ENCODE data around the gene CARD9.

CARD9 gene

GRCh38 chr9:136380381-136380780 lies 6.9 kb upstream of the CARD9 start:
- H3K27ac ChIP-seq (ENCODE audit: low read length): no peak overlapping the region
- no peaks in the 10 kb centered on the region; the same call in 1 of the 2 replicates for H3K4me1 ChIP-seq (ENCODE audit: control insufficient read depth, insufficient read depth, low read length)
- WGBS (ENCODE audit: insufficient coverage, insufficient read length): no CpG with 5 or more reads among the region's 17 CpGs
- no peak for DNase-seq (ENCODE audit: low read depth, low spot score)
- no peaks in the 10 kb centered on the region for H3K9me3 ChIP-seq (ENCODE audit: control insufficient read depth, insufficient read depth, low read length)
- H3K36me3 ChIP-seq (ENCODE audit: control insufficient read depth, insufficient read depth, low read length): peaks cover 59% of the 10 kb centered on the region
- H3K4me3 ChIP-seq (ENCODE audit: low read length): no peak overlapping the region
- no peaks in the 10 kb centered on the region for H3K27me3 ChIP-seq (ENCODE audit: control insufficient read depth, insufficient read depth, low read length)

- H3K27ac ChIP-seq (ENCODE audit: low read length): no peak overlapping the region
- H3K4me1 ChIP-seq (ENCODE audit: control insufficient read depth, insufficient read depth, low read length): no peaks in the 10 kb centered on the region; the same call in 1 of the 2 replicates
- H3K9me3 ChIP-seq (ENCODE audit: control insufficient read depth, insufficient read depth, low read length): no peaks in the 10 kb centered on the region
- DNase-seq (ENCODE audit: low read depth, low spot score): no peak
- no CpG with 5 or more reads among the region's 11 CpGs for WGBS (ENCODE audit: insufficient coverage, insufficient read length)
- H3K4me3 ChIP-seq (ENCODE audit: low read length): no peak overlapping the region
- peaks cover 60% of the 10 kb centered on the region for H3K36me3 ChIP-seq (ENCODE audit: control insufficient read depth, insufficient read depth, low read length)
- no peaks in the 10 kb centered on the region for H3K27me3 ChIP-seq (ENCODE audit: control insufficient read depth, insufficient read depth, low read length)
Measured at GRCh38 chr9:136379891-136380290, 6.4 kb upstream of the CARD9 start.

- WGBS (ENCODE audit: insufficient coverage, insufficient read length): no CpG with 5 or more reads among the region's 11 CpGs
- Histone ChIP-seq H3K9me3 (ENCODE audit: control insufficient read depth, insufficient read depth, low read length) (no peaks in the 10 kb centered on the region), H3K36me3 (ENCODE audit: control insufficient read depth, insufficient read depth, low read length) (peaks cover 59% of the 10 kb centered on the region), H3K4me1 (ENCODE audit: control insufficient read depth, insufficient read depth, low read length) (no peaks in the 10 kb centered on the region; the same call in 1 of the 2 replicates), H3K27me3 (ENCODE audit: control insufficient read depth, insufficient read depth, low read length) (no peaks in the 10 kb centered on the region), H3K4me3 (ENCODE audit: low read length) (no peak overlapping the region), H3K27ac (ENCODE audit: low read length) (no peak overlapping the region)
- DNase-seq (ENCODE audit: low read depth, low spot score): no peak
Measured at GRCh38 chr9:136379401-136379800, 5.9 kb upstream of the CARD9 start.

GRCh38 chr9:136379003-136379287 lies 5.5 kb upstream of the CARD9 start:
- Histone ChIP-seq H3K4me1 (ENCODE audit: control insufficient read depth, insufficient read depth, low read length) (no peaks in the 10 kb centered on the region; the same call in 1 of the 2 replicates), H3K4me3 (ENCODE audit: low read length) (no peak overlapping the region), H3K27me3 (ENCODE audit: control insufficient read depth, insufficient read depth, low read length) (no peaks in the 10 kb centered on the region), H3K27ac (ENCODE audit: low read length) (no peak overlapping the region), H3K36me3 (ENCODE audit: control insufficient read depth, insufficient read depth, low read length) (peaks cover 55% of the 10 kb centered on the region), H3K9me3 (ENCODE audit: control insufficient read depth, insufficient read depth, low read length) (no peaks in the 10 kb centered on the region)
- WGBS (ENCODE audit: insufficient coverage, insufficient read length): no CpG with 5 or more reads among the region's 18 CpGs
- DNase-seq (ENCODE audit: low read depth, low spot score): no peak

- H3K4me1 ChIP-seq (ENCODE audit: control insufficient read depth, insufficient read depth, low read length): no peaks in the 10 kb centered on the region; the same call in 1 of the 2 replicates
- no CpG with 5 or more reads among the region's 28 CpGs for WGBS (ENCODE audit: insufficient coverage, insufficient read length)
Measured at GRCh38 chr9:136378170-136379002, 4.9 kb upstream of the CARD9 start.

GRCh38 chr9:136377341-136378169 lies 4.1 kb upstream of the CARD9 start:
- Histone ChIP-seq H3K4me1 (ENCODE audit: control insufficient read depth, insufficient read depth, low read length) (no peaks in the 10 kb centered on the region; the same call in 1 of the 2 replicates), H3K27ac (ENCODE audit: low read length) (no peak overlapping the region), H3K27me3 (ENCODE audit: control insufficient read depth, insufficient read depth, low read length) (no peaks in the 10 kb centered on the region), H3K4me3 (ENCODE audit: low read length) (no peak overlapping the region), H3K36me3 (ENCODE audit: control insufficient read depth, insufficient read depth, low read length) (peaks cover 45% of the 10 kb centered on the region), H3K9me3 (ENCODE audit: control insufficient read depth, insufficient read depth, low read length) (no peaks in the 10 kb centered on the region)
- no CpG with 5 or more reads among the region's 32 CpGs for WGBS (ENCODE audit: insufficient coverage, insufficient read length)
- DNase-seq (ENCODE audit: low read depth, low spot score): no peak

More at GRCh38 chr9:136378170-136379002, 4.9 kb upstream of the CARD9 start:
- Histone ChIP-seq H3K36me3 (ENCODE audit: control insufficient read depth, insufficient read depth, low read length) (peaks cover 53% of the 10 kb centered on the region), H3K27me3 (ENCODE audit: control insufficient read depth, insufficient read depth, low read length) (no peaks in the 10 kb centered on the region), H3K27ac (ENCODE audit: low read length) (no peak overlapping the region), H3K4me3 (ENCODE audit: low read length) (no peak overlapping the region), H3K9me3 (ENCODE audit: control insufficient read depth, insufficient read depth, low read length) (no peaks in the 10 kb centered on the region)
- no peak for DNase-seq (ENCODE audit: low read depth, low spot score)

GRCh38 chr9:136376457-136376856 lies 3.0 kb upstream of the CARD9 start:
- H3K27ac ChIP-seq (ENCODE audit: low read length): no peak overlapping the region
- H3K4me1 ChIP-seq (ENCODE audit: control insufficient read depth, insufficient read depth, low read length): no peaks in the 10 kb centered on the region; the same call in 1 of the 2 replicates
- no peaks in the 10 kb centered on the region for H3K27me3 ChIP-seq (ENCODE audit: control insufficient read depth, insufficient read depth, low read length)
- no peak for DNase-seq (ENCODE audit: low read depth, low spot score)
- H3K4me3 ChIP-seq (ENCODE audit: low read length): no peak overlapping the region
- H3K36me3 ChIP-seq (ENCODE audit: control insufficient read depth, insufficient read depth, low read length): peaks cover 35% of the 10 kb centered on the region
- no CpG with 5 or more reads among the region's 8 CpGs for WGBS (ENCODE audit: insufficient coverage, insufficient read length)
- H3K9me3 ChIP-seq (ENCODE audit: control insufficient read depth, insufficient read depth, low read length): no peaks in the 10 kb centered on the region

- H3K4me3 ChIP-seq (ENCODE audit: low read length): no peak overlapping the region
- no peaks in the 10 kb centered on the region for H3K9me3 ChIP-seq (ENCODE audit: control insufficient read depth, insufficient read depth, low read length)
- H3K27ac ChIP-seq (ENCODE audit: low read length): no peak overlapping the region
- WGBS (ENCODE audit: insufficient coverage, insufficient read length): no CpG with 5 or more reads among the region's 12 CpGs
- no peak for DNase-seq (ENCODE audit: low read depth, low spot score)
- no peaks in the 10 kb centered on the region; the same call in 1 of the 2 replicates for H3K4me1 ChIP-seq (ENCODE audit: control insufficient read depth, insufficient read depth, low read length)
- H3K36me3 ChIP-seq (ENCODE audit: control insufficient read depth, insufficient read depth, low read length): peaks cover 25% of the 10 kb centered on the region
- H3K27me3 ChIP-seq (ENCODE audit: control insufficient read depth, insufficient read depth, low read length): no peaks in the 10 kb centered on the region
Measured at GRCh38 chr9:136375096-136375495, 1.6 kb upstream of the CARD9 start.

GRCh38 chr9:136374183-136374575 lies 710 bp upstream of the CARD9 start:
- Histone ChIP-seq H3K36me3 (ENCODE audit: control insufficient read depth, insufficient read depth, low read length) (peaks cover 18% of the 10 kb centered on the region; the same call in 1 of the 2 replicates), H3K27me3 (ENCODE audit: control insufficient read depth, insufficient read depth, low read length) (no peaks in the 10 kb centered on the region), H3K27ac (ENCODE audit: low read length) (no peak overlapping the region), H3K4me1 (ENCODE audit: control insufficient read depth, insufficient read depth, low read length) (no peaks in the 10 kb centered on the region; the same call in 1 of the 2 replicates), H3K9me3 (ENCODE audit: control insufficient read depth, insufficient read depth, low read length) (no peaks in the 10 kb centered on the region), H3K4me3 (ENCODE audit: low read length) (no peak overlapping the region)
- no peak for DNase-seq (ENCODE audit: low read depth, low spot score)
- no CpG with 5 or more reads among the region's 14 CpGs for WGBS (ENCODE audit: insufficient coverage, insufficient read length)

- Histone ChIP-seq H3K27ac (ENCODE audit: low read length) (no peak overlapping the region), H3K4me3 (ENCODE audit: low read length) (no peak overlapping the region), H3K36me3 (ENCODE audit: control insufficient read depth, insufficient read depth, low read length) (peaks cover 12% of the 10 kb centered on the region; the same call in 1 of the 2 replicates), H3K9me3 (ENCODE audit: control insufficient read depth, insufficient read depth, low read length) (no peaks in the 10 kb centered on the region), H3K4me1 (ENCODE audit: control insufficient read depth, insufficient read depth, low read length) (no peaks in the 10 kb centered on the region), H3K27me3 (ENCODE audit: control insufficient read depth, insufficient read depth, low read length) (no peaks in the 10 kb centered on the region)
- no peak for DNase-seq (ENCODE audit: low read depth, low spot score)
- no CpG with 5 or more reads among the region's 21 CpGs for WGBS (ENCODE audit: insufficient coverage, insufficient read length)
Measured at GRCh38 chr9:136372561-136373299, 739 bp downstream of the CARD9 start.
